NCI-H2107 (cell line): ENCODE measurements around the gene SECISBP2L.

Experiments
- DNase-seq: peaks from one replicate; lab custom pipeline; 2025; lab: John Stamatoyannopoulos, UW

SECISBP2L gene

GRCh38 chr15:48966595-48967301, 79.5 kb downstream of the SECISBP2L start:
- DNase-seq = no peak

GRCh38 chr15:48965972-48966371, 80.3 kb downstream of the SECISBP2L start:
- no peak for DNase-seq

GRCh38 chr15:48964898-48965297, 81.3 kb downstream of the SECISBP2L start:
- DNase-seq = no peak

GRCh38 chr15:48963524-48964113, 82.6 kb downstream of the SECISBP2L start, which contains the start of gene SHC4:
SHC4 (minus strand) TSS chr15:48963919; CDS start chr15:48963015, 904 bp downstream.
- no peak for DNase-seq

DNA sequence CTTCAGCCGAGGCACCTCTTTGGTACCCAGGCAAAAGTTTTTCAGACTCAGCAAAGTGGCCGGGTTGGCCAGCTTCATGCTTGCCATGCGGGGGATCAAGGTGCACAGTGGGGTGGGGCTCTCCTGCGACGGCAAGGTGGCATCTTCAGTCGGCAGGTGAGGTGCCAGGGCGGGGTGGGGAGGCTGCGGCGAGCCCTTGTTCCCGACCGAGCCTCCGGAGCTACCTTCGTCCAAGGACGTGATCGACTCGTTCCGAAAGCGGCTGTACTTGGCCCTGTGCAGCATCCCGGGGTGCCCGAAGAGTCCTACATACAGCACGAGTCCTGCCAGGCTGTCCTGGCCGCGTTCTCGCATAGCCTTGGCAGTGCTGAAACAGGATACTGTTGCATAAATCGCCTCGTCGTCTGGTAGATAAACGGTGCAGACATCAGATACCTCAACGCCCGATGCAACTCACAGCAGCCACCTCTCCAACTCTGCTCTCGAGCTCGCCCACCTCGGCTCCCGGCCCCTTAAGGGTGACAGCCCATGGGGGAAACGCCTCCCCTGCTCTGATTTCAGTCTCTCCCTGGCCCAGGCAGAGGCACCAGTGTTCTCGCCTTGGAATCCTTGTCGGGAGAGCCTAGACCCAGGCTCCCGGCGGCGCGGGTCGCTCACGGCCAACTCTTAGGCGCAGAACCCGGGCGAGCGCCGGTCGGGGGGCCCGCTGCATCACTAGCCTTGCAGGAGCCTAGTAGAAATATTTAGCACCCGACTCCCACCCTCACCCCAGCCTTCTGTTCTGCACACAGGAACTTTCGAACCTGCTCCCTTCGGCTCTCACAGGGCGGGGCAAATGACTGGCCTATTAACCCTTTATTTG, 83.4 kb downstream of the SECISBP2L start:
- DNase-seq = no peak

GRCh38 chr15:48955967-48956366, 90.3 kb downstream of the SECISBP2L start:
- DNase-seq = no peak

GRCh38 chr15:48955370-48955769, 90.9 kb downstream of the SECISBP2L start:
- DNase-seq = no peak

DNA sequence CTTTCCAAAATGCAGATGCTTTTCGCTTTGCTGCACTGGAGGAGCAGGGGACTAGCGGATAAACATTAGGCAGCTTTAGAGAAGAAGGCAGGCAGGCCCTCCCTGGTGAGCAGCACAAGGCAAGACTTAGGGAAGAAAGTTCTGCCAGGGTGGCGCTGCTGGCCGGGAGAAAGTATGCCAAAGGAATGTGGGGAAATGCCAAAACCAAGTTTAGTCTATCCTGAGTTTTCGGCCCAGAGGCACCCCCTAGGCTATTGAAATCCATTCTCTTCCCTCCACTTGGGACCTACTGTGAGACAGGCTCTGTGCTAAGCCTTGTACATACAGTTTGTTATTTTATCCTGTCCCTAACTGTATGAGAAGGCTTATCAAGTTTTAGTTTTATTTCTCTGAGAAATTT, 91.7 kb downstream of the SECISBP2L start:
- DNase-seq = no peak

GRCh38 chr15:48946840-48947187, 99.4 kb downstream of the SECISBP2L start:
- no peak for DNase-seq

- DNase-seq = no peak
These were observed 100.0 kb downstream of the SECISBP2L start for GRCh38 chr15:48946074-48946839.

GRCh38 chr15:48945386-48945785, 100.9 kb downstream of the SECISBP2L start:
- DNase-seq = no peak

GRCh38 chr15:48941904-48942303, 104.3 kb downstream of the SECISBP2L start:
- DNase-seq = no peak

DNA sequence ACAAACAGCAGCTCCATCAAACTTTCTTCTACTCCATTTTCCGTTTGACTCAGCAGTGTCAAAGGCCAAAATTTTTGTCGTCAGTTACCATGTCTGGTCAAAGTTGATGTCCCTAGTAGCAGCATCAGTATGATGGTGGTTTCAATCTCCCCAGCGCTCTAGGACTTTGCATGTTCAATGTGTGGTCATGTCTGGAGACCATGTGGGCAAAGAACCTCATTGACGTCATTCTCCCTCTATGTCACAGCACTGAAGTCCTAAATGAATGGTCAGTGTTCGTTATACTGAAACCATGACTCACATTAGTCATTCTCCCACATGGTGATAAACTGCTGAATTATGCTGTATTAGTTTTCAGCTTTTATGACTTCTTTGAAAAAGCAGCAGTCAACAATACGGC, 105.7 kb downstream of the SECISBP2L start:
- no peak for DNase-seq

DNA sequence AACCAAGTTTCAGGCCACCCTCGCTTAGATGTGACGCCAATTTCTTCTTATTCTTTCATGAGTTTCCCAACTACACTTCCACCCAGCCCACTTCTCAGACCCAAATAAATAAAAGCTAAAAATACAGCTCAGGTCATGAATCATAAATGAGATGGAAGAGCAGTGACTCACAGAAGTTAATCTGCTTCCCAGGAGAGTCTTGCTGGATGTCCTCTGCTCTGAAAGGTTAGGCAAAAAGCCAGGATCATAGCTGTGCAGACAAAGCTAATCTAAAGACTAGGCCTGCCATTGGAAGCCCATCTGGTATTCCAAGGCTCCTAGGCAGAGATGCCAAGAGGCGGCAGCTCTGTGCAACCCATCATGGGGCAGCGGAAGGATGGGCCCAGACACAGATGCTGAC, 106.6 kb downstream of the SECISBP2L start:
- no peak for DNase-seq
